SK-N-MC (cell line): ENCODE results near the gene APOBEC3A.
"Not testable (repeated sequence)": the region's sequence is repeated elsewhere in the genome, so short reads cannot be mapped to it uniquely, and the experiment has no call there.

Source experiments
- EZH2 ChIP-seq: fragments of 200-600 bp; sonication (generic); IDR thresholded peaks from one replicate; pipeline ENCODE4 v1.6.1; 2017; ENCODE audit warnings: antibody characterized with exemption
- FOXP2 ChIP-seq: optimal IDR thresholded peaks from 2 replicates; pipeline ENCODE3; 2011; ENCODE audit warnings: mild to moderate bottlenecking, moderate library complexity; ENCODE audit not compliant: insufficient read depth; ENCODE audit errors: extremely low read length, control extremely low read depth
- POLR2AphosphoS5 ChIP-seq: IDR thresholded peaks from 2 replicates; pipeline ENCODE4 v1.6.1; 2012; ENCODE audit warnings: mild to moderate bottlenecking, low read depth, low read length, borderline replicate concordance

GRCh38 chr22:38963291-38963738, 5.9 kb downstream of the APOBEC3A start:
- not testable (repeated sequence) for TF ChIP-seq POLR2AphosphoS5, EZH2, FOXP2
